Activated B cell treated with CpG ODN at 0.5 μM for 24 hours (primary cell): ENCODE results near the gene USP40. TPM values are rescaled to one million over a fixed set of nuclear protein-coding genes. Genes with fewer than 3 reads are reported as not detected.

Source experiments
- ATAC-seq: fragments of 200-7000 bp; cut with Tn5 transposase; one replicate; pipeline ENCODE4 v1.10.0; 2021; ENCODE audit warnings: low read depth, mild to moderate bottlenecking, moderate library complexity
- CTCF ChIA-PET: fragments of 350-600 bp; sonication (Branson Sonifier 250); formaldehyde crosslinking; loops from one replicate; lab custom pipeline; 2021; ENCODE audit warnings: antibody characterized with exemption; lab: Charles Lee
- POLR2A ChIA-PET: fragments of 350-600 bp; sonication (Branson Sonifier 250); formaldehyde crosslinking; loops from one replicate; lab custom pipeline; 2021; ENCODE audit warnings: antibody characterized with exemption; lab: Charles Lee
- DNase-seq: peaks from one replicate; pipeline ENCODE4 v3.0.0; 2022
- H3K27ac Mint-ChIP-seq: one replicate; pipeline ENCODE4 v1.8.0; 2020; ENCODE audit warnings: mixed read lengths
- H3K27me3 Mint-ChIP-seq: one replicate; pipeline ENCODE4 v1.8.0; 2021; ENCODE audit warnings: mixed read lengths
- H3K36me3 Mint-ChIP-seq: one replicate; pipeline ENCODE4 v1.8.0; 2021; ENCODE audit warnings: low read depth, mixed read lengths
- H3K4me1 Mint-ChIP-seq: one replicate; pipeline ENCODE4 v1.8.0; 2021; ENCODE audit warnings: mixed read lengths
- H3K4me3 Mint-ChIP-seq: one replicate; pipeline ENCODE4 v1.8.0; 2020; ENCODE audit warnings: mild to moderate bottlenecking, mixed read lengths
- H3K9me3 Mint-ChIP-seq: one replicate; pipeline ENCODE4 v1.8.0; 2020; ENCODE audit warnings: mixed read lengths
- CTCF ChIP-seq: fragments of 200-600 bp; IDR thresholded peaks from one replicate; pipeline ENCODE4 v1.8.0; 2022; ENCODE audit warnings: antibody characterized with exemption, mild to moderate bottlenecking
- intact Hi-C: fragments of 100-400 bp; cut with micrococcal nuclease; formaldehyde crosslinking; loops from one replicate; pipeline ENCODE4 v1.15.1; 2024
- total RNA-seq: library from RNA; stranded (reverse); gene quantifications from 2 replicates; pipeline ENCODE4 v1.2.3, GENCODE V29; 2022

Gene USP40
- total RNA-seq, 1 donor from 2014 or later, result 30.4 TPM

DNA sequence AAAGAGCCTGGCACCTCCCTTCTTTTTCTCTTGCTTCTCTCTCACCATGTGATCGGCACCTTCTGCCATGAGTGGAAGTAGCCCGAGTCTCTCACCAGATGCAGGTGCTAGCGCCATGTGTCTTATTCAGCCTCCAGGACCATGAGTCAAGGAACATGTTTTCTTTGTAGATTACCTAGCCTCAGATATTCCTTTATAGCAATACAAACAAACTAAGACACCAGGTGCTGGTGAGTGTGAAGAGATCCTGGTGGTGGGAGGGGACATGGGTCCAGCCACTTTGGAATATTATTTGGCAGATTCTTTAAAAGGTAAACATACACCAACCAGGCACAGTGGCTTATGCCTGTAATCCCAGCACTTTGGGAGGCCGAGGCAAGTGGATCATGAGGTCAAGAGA, 5.9 kb upstream of the USP40 start:
- H3K27me3 Mint-ChIP-seq, result peaks cover 3% of the 10 kb centered on the region
- peaks cover 4% of the 10 kb centered on the region for H3K4me1 Mint-ChIP-seq
- intact Hi-C loops, result no loop called here
- no peak overlapping the region for H3K27ac Mint-ChIP-seq
- H3K4me3 Mint-ChIP-seq, result no peak overlapping the region
- DNase-seq (no peak), ATAC-seq (no peak)
- H3K9me3 Mint-ChIP-seq, result no peaks in the 10 kb centered on the region
- POLR2A ChIA-PET, result no interaction called here
- H3K36me3 Mint-ChIP-seq, result no peaks in the 10 kb centered on the region
- CTCF ChIA-PET, result no interaction called here
- TF ChIP-seq CTCF, result no peak

DNA sequence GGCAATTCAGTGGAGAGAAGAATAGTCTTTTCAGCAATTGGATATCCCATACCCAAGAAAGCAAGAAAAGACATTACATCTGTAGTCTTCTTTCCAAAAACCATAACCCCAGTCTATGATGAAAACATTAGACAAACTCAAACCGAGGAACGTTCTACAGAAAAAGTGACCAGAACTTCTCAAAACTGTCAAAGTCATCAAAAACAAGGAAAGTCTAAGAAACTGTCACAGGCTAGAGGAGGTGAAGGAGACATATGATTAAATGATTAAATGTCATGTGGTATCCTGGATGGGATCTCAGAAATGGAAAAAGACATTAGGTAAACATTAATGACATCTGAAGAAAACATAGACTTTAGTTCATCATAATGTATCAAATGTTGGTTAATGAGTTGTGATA, 4.9 kb upstream of the USP40 start:
- ChIA-PET POLR2A (no interaction called here), CTCF (no interaction called here)
- no peaks in the 10 kb centered on the region for H3K9me3 Mint-ChIP-seq
- no peak overlapping the region for H3K27ac Mint-ChIP-seq
- no peak for ATAC-seq
- DNase-seq, result no peak
- TF ChIP-seq CTCF, result no peak
- H3K4me1 Mint-ChIP-seq, result no peaks in the 10 kb centered on the region
- peaks cover 3% of the 10 kb centered on the region for H3K36me3 Mint-ChIP-seq
- intact Hi-C loops, result no loop called here
- H3K27me3 Mint-ChIP-seq, result peaks cover 3% of the 10 kb centered on the region
- H3K4me3 Mint-ChIP-seq, result no peak overlapping the region

GRCh38 chr2:233571001-233571400, 4.4 kb upstream of the USP40 start:
- ChIA-PET POLR2A (no interaction called here), CTCF (no interaction called here)
- Mint-ChIP-seq H3K27ac (no peak overlapping the region), H3K4me1 (no peaks in the 10 kb centered on the region), H3K4me3 (no peak overlapping the region), H3K36me3 (peaks cover 3% of the 10 kb centered on the region), H3K9me3 (no peaks in the 10 kb centered on the region), H3K27me3 (peaks cover 3% of the 10 kb centered on the region)
- DNase-seq, result no peak
- no peak for ATAC-seq
- TF ChIP-seq CTCF, result no peak
- intact Hi-C loops, result no loop called here

- Mint-ChIP-seq H3K36me3 (peaks cover 6% of the 10 kb centered on the region), H3K9me3 (no peaks in the 10 kb centered on the region), H3K27ac (peak overlapping the region; percentile 98), H3K27me3 (no peaks in the 10 kb centered on the region), H3K4me3 (peak overlapping the region; percentile 98), H3K4me1 (peaks cover 9% of the 10 kb centered on the region)
- ATAC-seq (peak; percentile 14), DNase-seq (no peak)
- ChIA-PET CTCF (no interaction called here), POLR2A (interaction anchor here (0.6 to 1.8 kb wide), 11 partner anchors 8 to 1798 kb away, joined by 3 to 9 read pairs (median 3); no protein-coding TSS in a partner anchor)
- TF ChIP-seq CTCF, result no peak
- intact Hi-C loops, result loop anchor here (2.0 kb wide), 1 partner anchor 45 kb away; no protein-coding TSS in a partner anchor
Measured at GRCh38 chr2:233565685-233566140, 869 bp downstream of the USP40 start.

DNA sequence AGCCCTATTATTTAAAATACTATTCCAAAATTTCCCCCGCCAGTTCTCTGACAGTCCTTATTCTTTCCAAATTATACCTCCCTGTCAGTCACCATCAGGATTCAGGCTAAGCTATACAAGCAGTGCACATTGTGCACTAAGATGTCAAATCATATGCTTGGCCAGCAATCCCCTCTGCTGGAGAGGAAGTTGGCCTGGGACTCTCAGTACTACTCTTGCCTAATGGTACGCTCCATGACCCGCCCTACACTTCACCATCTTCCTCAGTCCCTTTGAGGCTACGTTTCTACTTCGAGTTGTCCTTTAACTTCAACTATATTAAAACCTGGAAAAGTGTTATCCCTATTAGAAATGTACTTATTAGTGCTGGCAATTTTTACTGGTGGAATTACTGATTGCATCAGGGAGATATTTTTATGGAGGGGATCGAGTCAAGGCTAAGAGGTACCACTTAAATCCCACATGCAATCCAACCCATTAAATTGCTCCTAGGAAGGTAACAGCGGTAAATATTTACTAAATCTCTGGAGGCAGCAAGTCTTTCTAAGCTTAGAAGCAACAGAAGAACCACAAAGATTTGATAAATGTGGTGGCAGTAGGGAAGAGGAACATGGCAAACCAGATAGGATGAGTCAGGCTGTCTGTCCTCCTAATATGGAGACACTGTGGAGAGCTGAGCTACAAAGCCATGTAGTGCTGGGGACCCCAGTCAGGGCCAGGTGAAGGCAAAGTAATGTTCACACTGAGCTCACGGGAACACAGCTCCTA, 2.7 kb downstream of the USP40 start:
- CTCF ChIA-PET, result no interaction called here
- Mint-ChIP-seq H3K36me3 (peaks cover 20% of the 10 kb centered on the region), H3K27me3 (no peaks in the 10 kb centered on the region), H3K27ac (no peak overlapping the region), H3K4me1 (peaks cover 9% of the 10 kb centered on the region), H3K4me3 (no peak overlapping the region), H3K9me3 (no peaks in the 10 kb centered on the region)
- DNase-seq (no peak), ATAC-seq (no peak)
- intact Hi-C loops, result no loop called here
- POLR2A ChIA-PET, result interaction anchor here (1.2 kb wide), 1 partner anchor 25 kb away, joined by 3 read pairs; no protein-coding TSS in a partner anchor
- no peak for TF ChIP-seq CTCF
